Left lung (tissue), 10 donors: ENCODE measurements around the gene BAAT. TPM values are rescaled to one million over a fixed set of nuclear protein-coding genes. Genes with fewer than 3 reads are reported as not detected.

Experiments used
- ATAC-seq: fragments of 200-7000 bp; cut with Tn5 transposase; one replicate; pipeline ENCODE4 v1.9.1; 2020; ENCODE audit warnings: moderate library complexity
- DNase-seq, 4 donors: peaks; one replicate each; pipeline ENCODE4 v3.0.0-alpha.2; 2013 to 2020
- H3K27ac ChIP-seq, 2 donors: fragments of 200-600 bp; sonication (generic) in 1 of 2; one replicate each; pipeline versions ENCODE4 v1.5.0 to v1.8.0; 2020 to 2021
- H3K27me3 ChIP-seq, 2 donors: fragments of 200-600 bp; sonication (generic) in 1 of 2; one replicate each; pipeline versions ENCODE4 v1.5.0 to v1.8.0; 2020 to 2021
- H3K36me3 ChIP-seq, 2 donors: fragments of 200-600 bp; sonication (generic) in 1 of 2; one replicate each; pipeline versions ENCODE4 v1.5.0 to v1.8.0; 2020 to 2021
- H3K4me1 ChIP-seq, 2 donors: fragments of 200-600 bp; one replicate each; pipeline ENCODE4 v1.8.0; 2021
- H3K4me3 ChIP-seq, 2 donors: fragments of 200-600 bp; sonication (generic) in 1 of 2; one replicate each; pipeline versions ENCODE4 v1.5.0 to v1.8.0; 2020 to 2021; ENCODE audit warnings: mild to moderate bottlenecking in 1 of 2
- H3K9me3 ChIP-seq, 2 donors: fragments of 200-600 bp; sonication (generic) in 1 of 2; one replicate each; pipeline versions ENCODE4 v1.5.0 to v1.8.0; 2020 to 2021
- CTCF ChIP-seq, 2 donors: fragments of 200-600 bp; sonication (generic) in 1 of 2; IDR thresholded peaks; one replicate each; pipeline versions ENCODE4 v1.5.0 to v1.8.0; 2021; ENCODE audit warnings: antibody characterized with exemption in 2 of 2
- intact Hi-C, 2 donors: fragments of 100-400 bp; cut with DNase I; formaldehyde crosslinking; loops; one replicate each; pipeline versions ENCODE4 v1.11.2 to v1.14.2; 2022
- polyA plus RNA-seq, 6 donors: library from polyadenylated mRNA; unstranded; fragments of 120-200 nt; gene quantifications; one replicate each; pipeline ENCODE4 v1.2.1, GENCODE V29; 2013; ENCODE audit not compliant: insufficient read length in 6 of 6
- total RNA-seq, 2 donors: library from RNA; stranded (reverse); fragmentation: NEBNext Ultra II Directional; extraction: Animal tissue kit (Norgen Biotek cat#: 25700); gene quantifications; one replicate each; pipeline ENCODE4 v1.2.1, GENCODE V29; 2021
- donor health status: DM: no; HTN: yes; CAD: no.
- donor health status: DM: no; HTN: no; CAD: no.

BAAT gene
- total and polyA plus RNA-seq, 8 donors, result 0.28 to 18.6 (median 0.67) TPM

GRCh38 chr9:101323129-101323528 is 61.7 kb downstream of the BAAT start:
- Histone ChIP-seq H3K4me3 (no peak overlapping the region), H3K36me3 (no peaks in the 10 kb centered on the region), H3K9me3 (peaks cover 0 to 4% of the 10 kb centered on the region in 2 donors), H3K27ac (no peak overlapping the region), H3K4me1 (no peaks in the 10 kb centered on the region), H3K27me3 (no peaks in the 10 kb centered on the region)
- intact Hi-C loops, result no loop called here
- ATAC-seq, result no peak
- no peak for TF ChIP-seq CTCF (IDR thresholded peaks at IDR 0.05)
- DNase-seq, result no peak

GRCh38 chr9:101317735-101318134 is 67.1 kb downstream of the BAAT start:
- ATAC-seq, result no peak
- no peaks in the 10 kb centered on the region for H3K4me1 ChIP-seq
- intact Hi-C loops, result no loop called here

GRCh38 chr9:101315112-101315450 is 69.7 kb downstream of the BAAT start:
- TF ChIP-seq CTCF (IDR thresholded peaks at IDR 0.05), result no peak
- Histone ChIP-seq H3K27me3 (no peaks in the 10 kb centered on the region), H3K4me1 (no peaks in the 10 kb centered on the region), H3K4me3 (no peak overlapping the region), H3K9me3 (no peaks in the 10 kb centered on the region), H3K36me3 (no peaks in the 10 kb centered on the region), H3K27ac (no peak overlapping the region)
- intact Hi-C loops, result no loop called here
- ATAC-seq (no peak), DNase-seq (no peak)

More at GRCh38 chr9:101317735-101318134, 67.1 kb downstream of the BAAT start:
- Histone ChIP-seq H3K36me3 (no peaks in the 10 kb centered on the region), H3K27me3 (no peaks in the 10 kb centered on the region), H3K4me3 (no peak overlapping the region), H3K27ac (no peak overlapping the region), H3K9me3 (no peaks in the 10 kb centered on the region)
- TF ChIP-seq CTCF (IDR thresholded peaks at IDR 0.05), result no peak
- DNase-seq, result no peak

- intact Hi-C loops, result loop anchor here in 1 of 2 donors (5.0 kb wide), 1 partner anchor 595 kb away; no protein-coding TSS in a partner anchor
- no peaks in the 10 kb centered on the region for H3K9me3 ChIP-seq
- no peak for TF ChIP-seq CTCF (IDR thresholded peaks at IDR 0.05)
- DNase-seq (no peak), ATAC-seq (no peak)
- no peaks in the 10 kb centered on the region for H3K36me3 ChIP-seq
- no peak overlapping the region for H3K27ac ChIP-seq
- H3K4me1 ChIP-seq, result no peaks in the 10 kb centered on the region
- no peak overlapping the region for H3K4me3 ChIP-seq
- H3K27me3 ChIP-seq, result no peaks in the 10 kb centered on the region
Observed at GRCh38 chr9:101312661-101313060, 72.1 kb downstream of the BAAT start.

GRCh38 chr9:101311758-101312420 is 72.9 kb downstream of the BAAT start:
- DNase-seq (peak in 2 of 4 donors; percentile 66 to 83), ATAC-seq (peak; percentile 88)
- no peaks in the 10 kb centered on the region for H3K27me3 ChIP-seq
- TF ChIP-seq CTCF (IDR thresholded peaks at IDR 0.05), result peak; percentile 62 to 69
- no peak overlapping the region for H3K27ac ChIP-seq
- H3K36me3 ChIP-seq, result no peaks in the 10 kb centered on the region
- no peaks in the 10 kb centered on the region for H3K9me3 ChIP-seq
- no peak overlapping the region for H3K4me3 ChIP-seq
- H3K4me1 ChIP-seq, result no peaks in the 10 kb centered on the region
- intact Hi-C loops, result loop anchor here in 1 of 2 donors (5.0 kb wide), 1 partner anchor 595 kb away; no protein-coding TSS in a partner anchor
